ENCODE results near the gene NFKB1. TPM values are rescaled to one million over a fixed set of nuclear protein-coding genes. Genes with fewer than 3 reads are reported as not detected.

Gene NFKB1
- total RNA-seq, 3 donors from 2014 or later (not counting 1 experiment from before 2014, with no cell fraction given), result 144 to 235 (median 163) TPM

- H3K36me3 Mint-ChIP-seq, result peaks cover 21% of the 10 kb centered on the region
- H3K4me1 ChIP-seq (ENCODE audit: control insufficient read depth, insufficient read depth, low read length), result peaks cover 5% of the 10 kb centered on the region
Observed at GRCh38 chr4:102517753-102518152, 16.6 kb downstream of the NFKB1 start.

GRCh38 chr4:102518703-102519131, 17.6 kb downstream of the NFKB1 start:
- H3K27me3 Mint-ChIP-seq (ENCODE audit: low read depth in 2 of 2), result no peaks in the 10 kb centered on the region
- Histone ChIP-seq H3K4me3 (ENCODE audit: low read length) (no peak overlapping the region), H3K27ac (ENCODE audit: low read length) (peak overlapping the region; percentile 78), H3K27me3 (ENCODE audit: control insufficient read depth, insufficient read depth, low read length) (no peaks in the 10 kb centered on the region), H3K9me3 (ENCODE audit: control insufficient read depth, insufficient read depth, low read length) (no peaks in the 10 kb centered on the region), H3K36me3 (ENCODE audit: control insufficient read depth, insufficient read depth, low read length) (no peaks in the 10 kb centered on the region), H3K4me1 (ENCODE audit: control insufficient read depth, insufficient read depth, low read length) (peaks cover 5% of the 10 kb centered on the region)
- WGBS (ENCODE audit: insufficient coverage), result 22% methylated on average over 2 of the region's 2 CpGs
- H3K36me3 Mint-ChIP-seq, result peaks cover 21% of the 10 kb centered on the region
- H3K4me1 Mint-ChIP-seq, result peaks cover 61 to 82% of the 10 kb centered on the region in 2 donors
- TF ChIP-seq CTCF (IDR thresholded peaks at IDR 0.05), result no peak
- H3K9me3 Mint-ChIP-seq, result peaks cover 0 to 5% of the 10 kb centered on the region in 2 donors
- DNase-seq (peak in 1 of 2 donors; percentile 66), ATAC-seq (peak; percentile 69 to 84 (median 77))
- H3K27ac Mint-ChIP-seq, result peak overlapping the region; percentile 85 to 86
- intact Hi-C loops (cut with micrococcal nuclease), result loop anchor here (1.0 kb wide), 1 partner anchor 17 kb away; the partner anchor contains the start of gene NFKB1
- peak overlapping the region; percentile 9 for H3K4me3 Mint-ChIP-seq

More at GRCh38 chr4:102517753-102518152, 16.6 kb downstream of the NFKB1 start:
- Histone ChIP-seq H3K36me3 (ENCODE audit: control insufficient read depth, insufficient read depth, low read length) (no peaks in the 10 kb centered on the region), H3K27me3 (ENCODE audit: control insufficient read depth, insufficient read depth, low read length) (no peaks in the 10 kb centered on the region), H3K4me3 (ENCODE audit: low read length) (no peak overlapping the region), H3K27ac (ENCODE audit: low read length) (peak overlapping the region; percentile 78), H3K9me3 (ENCODE audit: control insufficient read depth, insufficient read depth, low read length) (no peaks in the 10 kb centered on the region)
- intact Hi-C loops (cut with micrococcal nuclease), result loop anchor here (1.0 kb wide), 1 partner anchor 16 kb away; the partner anchor contains the start of gene NFKB1
- Mint-ChIP-seq H3K9me3 (peaks cover 0 to 5% of the 10 kb centered on the region in 2 donors), H3K27ac (peak overlapping the region; percentile 85 to 86), H3K4me1 (peaks cover 52 to 73% of the 10 kb centered on the region in 2 donors), H3K27me3 (ENCODE audit: low read depth in 2 of 2) (no peaks in the 10 kb centered on the region), H3K4me3 (no peak overlapping the region)
- ATAC-seq (no peak), DNase-seq (no peak)
- no peak for TF ChIP-seq CTCF (IDR thresholded peaks at IDR 0.05)

- DNase-seq (no peak), ATAC-seq (no peak)
- peak overlapping the region; percentile 47 for H3K4me3 Mint-ChIP-seq
- H3K27ac ChIP-seq (ENCODE audit: low read length), result peak overlapping the region; percentile 44
- no peaks in the 10 kb centered on the region for H3K27me3 Mint-ChIP-seq (ENCODE audit: low read depth in 2 of 2)
- peaks cover 21% of the 10 kb centered on the region for H3K36me3 Mint-ChIP-seq
- WGBS (ENCODE audit: insufficient coverage), result 89% methylated on average over 3 of the region's 3 CpGs
- peak overlapping the region; percentile 33 to 85 for H3K27ac Mint-ChIP-seq
- H3K9me3 ChIP-seq (ENCODE audit: control insufficient read depth, insufficient read depth, low read length), result no peaks in the 10 kb centered on the region
- H3K9me3 Mint-ChIP-seq, result peaks cover 0 to 5% of the 10 kb centered on the region in 2 donors
- no peaks in the 10 kb centered on the region for H3K36me3 ChIP-seq (ENCODE audit: control insufficient read depth, insufficient read depth, low read length)
- TF ChIP-seq CTCF (IDR thresholded peaks at IDR 0.05), result no peak
- H3K27me3 ChIP-seq (ENCODE audit: control insufficient read depth, insufficient read depth, low read length), result no peaks in the 10 kb centered on the region
- intact Hi-C loops (cut with micrococcal nuclease), result no loop called here
- H3K4me1 Mint-ChIP-seq, result peaks cover 62 to 81% of the 10 kb centered on the region in 2 donors
- peaks cover 9% of the 10 kb centered on the region for H3K4me1 ChIP-seq (ENCODE audit: control insufficient read depth, insufficient read depth, low read length)
- no peak overlapping the region for H3K4me3 ChIP-seq (ENCODE audit: low read length)
Observed at GRCh38 chr4:102519925-102520324, 18.8 kb downstream of the NFKB1 start.

GRCh38 chr4:102521570-102521969, 20.4 kb downstream of the NFKB1 start:
- Mint-ChIP-seq H3K36me3 (peaks cover 6% of the 10 kb centered on the region), H3K9me3 (peaks cover 0 to 2% of the 10 kb centered on the region in 2 donors), H3K27ac (peak overlapping the region; percentile 23 to 85), H3K4me1 (peaks cover 71 to 81% of the 10 kb centered on the region in 2 donors), H3K4me3 (no peak overlapping the region), H3K27me3 (ENCODE audit: low read depth in 2 of 2) (no peaks in the 10 kb centered on the region)
- Histone ChIP-seq H3K4me1 (ENCODE audit: control insufficient read depth, insufficient read depth, low read length) (peaks cover 9% of the 10 kb centered on the region), H3K27me3 (ENCODE audit: control insufficient read depth, insufficient read depth, low read length) (no peaks in the 10 kb centered on the region), H3K9me3 (ENCODE audit: control insufficient read depth, insufficient read depth, low read length) (no peaks in the 10 kb centered on the region), H3K27ac (ENCODE audit: low read length) (no peak overlapping the region), H3K4me3 (ENCODE audit: low read length) (no peak overlapping the region), H3K36me3 (ENCODE audit: control insufficient read depth, insufficient read depth, low read length) (peaks cover 2% of the 10 kb centered on the region)
- no peak for TF ChIP-seq CTCF (IDR thresholded peaks at IDR 0.05)
- WGBS (ENCODE audit: insufficient coverage), result 88% methylated on average over 1 of the region's 1 CpG
- intact Hi-C loops (cut with micrococcal nuclease), result no loop called here
- DNase-seq, result no peak
- no peak for ATAC-seq

All from natural killer cell (primary cell).